K562 (cell line): ENCODE measurements around the gene FA2H. TPM values are rescaled to one million over a fixed set of nuclear protein-coding genes. Genes with fewer than 3 reads are reported as not detected.

Source experiments
- CHD2 ChIP-seq: IDR thresholded peaks from 2 replicates; pipeline ENCODE4 v1.6.1; 2011; ENCODE audit warnings: low read depth, low read length
- DEAF1 ChIP-seq: fragments of 450-650 bp; formaldehyde crosslinking; IDR thresholded peaks from 2 replicates; pipeline ENCODE4 v1.4.0; 2020; ENCODE audit warnings: mild to moderate bottlenecking, moderate library complexity
- HDAC1 ChIP-seq, 2 experiments: fragments of 450-650 bp; IDR thresholded peaks; 2 replicates each; pipeline ENCODE4 v1.6.1; 2016 to 2017; ENCODE audit warnings: inconsistent platforms in 1 of 2, mild to moderate bottlenecking in 1 of 2, moderate library complexity in 1 of 2
- KAT8 ChIP-seq: fragments of 450-650 bp; IDR thresholded peaks from 2 replicates; pipeline ENCODE4 v1.6.1; 2016; ENCODE audit warnings: low read depth, mild to moderate bottlenecking
- LEF1 ChIP-seq: fragments of 450-650 bp; IDR thresholded peaks from 2 replicates; pipeline ENCODE4 v1.6.1; 2016; ENCODE audit warnings: mild to moderate bottlenecking
- MCM7 ChIP-seq, 2 experiments: fragments of 450-650 bp; IDR thresholded peaks; 2 replicates each; pipeline ENCODE4 v1.6.1; 2016 to 2018
- RAD51 ChIP-seq: fragments of 450-650 bp; IDR thresholded peaks from 2 replicates; pipeline ENCODE4 v1.7.1; 2016; ENCODE audit warnings: low read depth, mild to moderate bottlenecking, borderline replicate concordance
- TAF9B ChIP-seq: fragments of 450-650 bp; IDR thresholded peaks from 2 replicates; pipeline ENCODE4 v1.6.1; 2018; ENCODE audit warnings: mild to moderate bottlenecking; ENCODE audit not compliant: partially characterized antibody
- TGIF2 ChIP-seq: sonication (generic); formaldehyde crosslinking; IDR thresholded peaks from 2 replicates; pipeline ENCODE4 v1.8.1; 2022; ENCODE audit warnings: mild to moderate bottlenecking, missing genetic modification reagents, moderate library complexity
- ZBTB1 ChIP-seq: sonication (generic); formaldehyde crosslinking; IDR thresholded peaks from 2 replicates; pipeline ENCODE4 v1.8.1; 2023; ENCODE audit warnings: missing genetic modification reagents, low read depth, mild to moderate bottlenecking, borderline replicate concordance
- ZBTB33 ChIP-seq: sonication (generic); formaldehyde crosslinking; IDR thresholded peaks from 2 replicates; pipeline ENCODE4 v1.8.1; 2023; ENCODE audit warnings: mild to moderate bottlenecking, missing genetic modification reagents
- ZNF436 ChIP-seq: fragments of 250-450, 450-650 bp; sonication (Bioruptor Pico); formaldehyde crosslinking; IDR thresholded peaks from 2 replicates; pipeline ENCODE4 v1.7.0; 2020; ENCODE audit warnings: mild to moderate bottlenecking
- ZNF717 ChIP-seq: fragments of 250-450 bp; sonication (Bioruptor Pico); IDR thresholded peaks from 2 replicates; pipeline ENCODE4 v1.5.0; 2021
- polyA plus RNA-seq, 8 experiments: library from polyadenylated mRNA; depleted of rRNA in 4 of 8; stranded (reverse) in 5 of 8; unstranded in 3 of 8; fragments of >200 nt; fragmentation: Nextera tagmentation in 2 of 8; fragmentation: Illumina TruSeq in 1 of 8; extraction: Ambion mirVana in 2 of 8; extraction: Trizol in 1 of 8; gene quantifications; 2 replicates each; pipeline versions ENCODE4 v1.2.1 to v1.2.3, GENCODE V29; 2011 to 2014; ENCODE audit warnings: inconsistent platforms in 1 of 8, missing spikeins in 1 of 8
- total RNA-seq, 7 experiments: library from RNA; depleted of rRNA in 6 of 7; stranded (reverse); fragments of >200 nt in 6 of 7; fragmentation: Illumina TruSeq in 2 of 7; extraction: Trizol in 2 of 7; gene quantifications; 2 replicates each; pipeline versions ENCODE4 v1.2.1 to v1.2.3, GENCODE V29; 2011 to 2021; ENCODE audit warnings: low replicate concordance in 1 of 7
- TF ChIP-seq, protein P1 (sequence below): fragments of 250-450 bp; sonication (Bioruptor Pico); IDR thresholded peaks from 2 replicates; pipeline ENCODE4 v1.8.0; 2022; ENCODE audit warnings: inconsistent platforms
- TF ChIP-seq, protein P2 (sequence below): sonication (generic); formaldehyde crosslinking; IDR thresholded peaks from 2 replicates; pipeline ENCODE4 v1.8.1; 2023; ENCODE audit warnings: mild to moderate bottlenecking, missing genetic modification reagents
- TF ChIP-seq, protein P3 (sequence below): fragments of 450-650 bp; IDR thresholded peaks from 2 replicates; pipeline ENCODE4 v1.6.1; 2014; ENCODE audit warnings: low read depth, mild to moderate bottlenecking, moderate library complexity, borderline replicate concordance
- TF ChIP-seq, protein P4 (sequence below), 3 experiments: IDR thresholded peaks in 2 of 3; conservative IDR thresholded peaks in 1 of 3; 2 replicates each; pipeline ENCODE4 v1.5.1; 2011 to 2012; ENCODE audit warnings: low read length in 3 of 3, mild to moderate bottlenecking in 3 of 3, control low read depth in 2 of 3, improper control_type of control experiment in 1 of 3, inconsistent platforms in 1 of 3, low read depth in 1 of 3, mixed read lengths in 1 of 3, moderate library complexity in 1 of 3; ENCODE audit not compliant: insufficient read depth in 2 of 3

The FA2H gene
- total and polyA plus RNA-seq, 9 of the 15 experiments (the other 6 are each of a cell fraction or from before 2014, with no cell fraction given): not detected

- TF ChIP-seq, protein P1, sequence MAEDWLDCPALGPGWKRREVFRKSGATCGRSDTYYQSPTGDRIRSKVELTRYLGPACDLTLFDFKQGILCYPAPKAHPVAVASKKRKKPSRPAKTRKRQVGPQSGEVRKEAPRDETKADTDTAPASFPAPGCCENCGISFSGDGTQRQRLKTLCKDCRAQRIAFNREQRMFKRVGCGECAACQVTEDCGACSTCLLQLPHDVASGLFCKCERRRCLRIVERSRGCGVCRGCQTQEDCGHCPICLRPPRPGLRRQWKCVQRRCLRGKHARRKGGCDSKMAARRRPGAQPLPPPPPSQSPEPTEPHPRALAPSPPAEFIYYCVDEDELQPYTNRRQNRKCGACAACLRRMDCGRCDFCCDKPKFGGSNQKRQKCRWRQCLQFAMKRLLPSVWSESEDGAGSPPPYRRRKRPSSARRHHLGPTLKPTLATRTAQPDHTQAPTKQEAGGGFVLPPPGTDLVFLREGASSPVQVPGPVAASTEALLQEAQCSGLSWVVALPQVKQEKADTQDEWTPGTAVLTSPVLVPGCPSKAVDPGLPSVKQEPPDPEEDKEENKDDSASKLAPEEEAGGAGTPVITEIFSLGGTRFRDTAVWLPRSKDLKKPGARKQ (CRISPR knock-in tag): no peak
- no peak for TF ChIP-seq MCM7 (IDR thresholded peaks at IDR 0.05)
- no peak for TF ChIP-seq ZNF436
- TF ChIP-seq, protein P2, sequence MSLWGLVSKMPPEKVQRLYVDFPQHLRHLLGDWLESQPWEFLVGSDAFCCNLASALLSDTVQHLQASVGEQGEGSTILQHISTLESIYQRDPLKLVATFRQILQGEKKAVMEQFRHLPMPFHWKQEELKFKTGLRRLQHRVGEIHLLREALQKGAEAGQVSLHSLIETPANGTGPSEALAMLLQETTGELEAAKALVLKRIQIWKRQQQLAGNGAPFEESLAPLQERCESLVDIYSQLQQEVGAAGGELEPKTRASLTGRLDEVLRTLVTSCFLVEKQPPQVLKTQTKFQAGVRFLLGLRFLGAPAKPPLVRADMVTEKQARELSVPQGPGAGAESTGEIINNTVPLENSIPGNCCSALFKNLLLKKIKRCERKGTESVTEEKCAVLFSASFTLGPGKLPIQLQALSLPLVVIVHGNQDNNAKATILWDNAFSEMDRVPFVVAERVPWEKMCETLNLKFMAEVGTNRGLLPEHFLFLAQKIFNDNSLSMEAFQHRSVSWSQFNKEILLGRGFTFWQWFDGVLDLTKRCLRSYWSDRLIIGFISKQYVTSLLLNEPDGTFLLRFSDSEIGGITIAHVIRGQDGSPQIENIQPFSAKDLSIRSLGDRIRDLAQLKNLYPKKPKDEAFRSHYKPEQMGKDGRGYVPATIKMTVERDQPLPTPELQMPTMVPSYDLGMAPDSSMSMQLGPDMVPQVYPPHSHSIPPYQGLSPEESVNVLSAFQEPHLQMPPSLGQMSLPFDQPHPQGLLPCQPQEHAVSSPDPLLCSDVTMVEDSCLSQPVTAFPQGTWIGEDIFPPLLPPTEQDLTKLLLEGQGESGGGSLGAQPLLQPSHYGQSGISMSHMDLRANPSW (CRISPR knock-in tag): no peak
- TF ChIP-seq CHD2: no peak
- no peak for TF ChIP-seq LEF1
- TF ChIP-seq ZBTB33: peak; percentile 83
- no peak for TF ChIP-seq KAT8
- TF ChIP-seq HDAC1 (IDR thresholded peaks at IDR 0.05): no peak
- TF ChIP-seq ZBTB1: no peak
- no peak for TF ChIP-seq RAD51
- TF ChIP-seq ZNF717 (CRISPR knock-in tag): no peak
- TF ChIP-seq TGIF2: no peak
- TF ChIP-seq, protein P3, sequence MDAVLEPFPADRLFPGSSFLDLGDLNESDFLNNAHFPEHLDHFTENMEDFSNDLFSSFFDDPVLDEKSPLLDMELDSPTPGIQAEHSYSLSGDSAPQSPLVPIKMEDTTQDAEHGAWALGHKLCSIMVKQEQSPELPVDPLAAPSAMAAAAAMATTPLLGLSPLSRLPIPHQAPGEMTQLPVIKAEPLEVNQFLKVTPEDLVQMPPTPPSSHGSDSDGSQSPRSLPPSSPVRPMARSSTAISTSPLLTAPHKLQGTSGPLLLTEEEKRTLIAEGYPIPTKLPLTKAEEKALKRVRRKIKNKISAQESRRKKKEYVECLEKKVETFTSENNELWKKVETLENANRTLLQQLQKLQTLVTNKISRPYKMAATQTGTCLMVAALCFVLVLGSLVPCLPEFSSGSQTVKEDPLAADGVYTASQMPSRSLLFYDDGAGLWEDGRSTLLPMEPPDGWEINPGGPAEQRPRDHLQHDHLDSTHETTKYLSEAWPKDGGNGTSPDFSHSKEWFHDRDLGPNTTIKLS: no peak
- TF ChIP-seq, protein P4, sequence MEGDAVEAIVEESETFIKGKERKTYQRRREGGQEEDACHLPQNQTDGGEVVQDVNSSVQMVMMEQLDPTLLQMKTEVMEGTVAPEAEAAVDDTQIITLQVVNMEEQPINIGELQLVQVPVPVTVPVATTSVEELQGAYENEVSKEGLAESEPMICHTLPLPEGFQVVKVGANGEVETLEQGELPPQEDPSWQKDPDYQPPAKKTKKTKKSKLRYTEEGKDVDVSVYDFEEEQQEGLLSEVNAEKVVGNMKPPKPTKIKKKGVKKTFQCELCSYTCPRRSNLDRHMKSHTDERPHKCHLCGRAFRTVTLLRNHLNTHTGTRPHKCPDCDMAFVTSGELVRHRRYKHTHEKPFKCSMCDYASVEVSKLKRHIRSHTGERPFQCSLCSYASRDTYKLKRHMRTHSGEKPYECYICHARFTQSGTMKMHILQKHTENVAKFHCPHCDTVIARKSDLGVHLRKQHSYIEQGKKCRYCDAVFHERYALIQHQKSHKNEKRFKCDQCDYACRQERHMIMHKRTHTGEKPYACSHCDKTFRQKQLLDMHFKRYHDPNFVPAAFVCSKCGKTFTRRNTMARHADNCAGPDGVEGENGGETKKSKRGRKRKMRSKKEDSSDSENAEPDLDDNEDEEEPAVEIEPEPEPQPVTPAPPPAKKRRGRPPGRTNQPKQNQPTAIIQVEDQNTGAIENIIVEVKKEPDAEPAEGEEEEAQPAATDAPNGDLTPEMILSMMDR (IDR thresholded peaks at IDR 0.05 in 2 of 3, conservative IDR thresholded peaks at IDR 0.05 in 1 of 3; ENCODE audit: insufficient read depth in 2 of 3, low read depth in 1 of 3, low read length in 3 of 3): peak; percentile 96 to 99 (median 97)
- peak; percentile 67 for TF ChIP-seq DEAF1 (CRISPR knock-in tag)
- no peak for TF ChIP-seq TAF9B
These were observed 38.6 kb upstream of the FA2H start (continued) for GRCh38 chr16:74813109-74813641.
